GM12878 (cell line): ENCODE measurements around the gene RAB35. TPM values are rescaled to one million over a fixed set of nuclear protein-coding genes. Genes with fewer than 3 reads are reported as not detected.

Source experiments
- ATAC-seq: fragments of 200-7000 bp; cut with Tn5 transposase; 3 replicates; pipeline ENCODE4 v1.9.1; 2020; ENCODE audit warnings: mild to moderate bottlenecking, moderate library complexity
- BruUV-seq: library from RNA; stranded (reverse); fragments of 400-500 nt; replicated peaks from 2 replicates; lab custom pipeline; 2021; lab: Mats Ljungman, UMichigan
- CTCF ChIA-PET: fragments of 300-600 bp; sonication (Branson Sonifier 250); formaldehyde crosslinking; extraction: SDS; loops from one replicate; lab custom pipeline; 2021; ENCODE audit warnings: inconsistent platforms; lab: Yijun Ruan, JAX
- POLR2A ChIA-PET: fragments of 350-600 bp; formaldehyde crosslinking; extraction: SDS; loops from one replicate; lab custom pipeline; 2021; ENCODE audit warnings: inconsistent platforms; lab: Charles Lee
- RAD21 ChIA-PET: fragments of 300-600 bp; sonication (Branson Sonifier 250); formaldehyde crosslinking; loops from one replicate; lab custom pipeline; 2023; ENCODE audit warnings: antibody characterized with exemption; ENCODE audit not compliant: unreplicated experiment; lab: Charles Lee
- SMC1A ChIA-PET: fragments of 300-600 bp; sonication (Branson Sonifier 250); formaldehyde crosslinking; loops from one replicate; lab custom pipeline; 2023; ENCODE audit not compliant: unreplicated experiment, uncharacterized antibody; lab: Charles Lee
- DNase-seq: peaks from one replicate; pipeline ENCODE4 v3.0.0-alpha.2; 2011; ENCODE audit warnings: low read depth, low spot score
- FAIRE-seq: peaks from 3 replicates; lab custom pipeline; 2011; peaks lifted over from hg19 to GRCh38; lab: Jason Lieb, UNC
- H2AFZ ChIP-seq: 2 replicates; pipeline ENCODE4 v1.6.0; 2011; ENCODE audit warnings: low read depth, low read length, control low read depth; ENCODE audit not compliant: control insufficient read depth
- H3K27ac ChIP-seq: 2 replicates; pipeline ENCODE4 v1.5.1; 2011; ENCODE audit warnings: control low read depth; ENCODE audit not compliant: control insufficient read depth, insufficient read depth
- H3K27me3 ChIP-seq, 2 experiments: replicated peaks in 1 of 2; 2 replicates each; pipeline versions ENCODE4 v1.6.0 to v1.6.1; 2011; ENCODE audit warnings: low read length in 1 of 2; ENCODE audit not compliant: control insufficient read depth in 2 of 2, insufficient read depth in 2 of 2
- H3K36me3 ChIP-seq, 2 experiments: 2 replicates each; pipeline ENCODE4 v1.5.1; 2011; ENCODE audit warnings: low read length in 1 of 2; ENCODE audit not compliant: control insufficient read depth in 2 of 2, insufficient read depth in 2 of 2
- H3K4me1 ChIP-seq: 2 replicates; pipeline ENCODE4 v1.6.1; 2011; ENCODE audit warnings: mild to moderate bottlenecking, low read length, moderate library complexity, mixed read lengths; ENCODE audit not compliant: control insufficient read depth, insufficient read depth
- H3K4me2 ChIP-seq: 2 replicates; pipeline ENCODE4 v1.6.0; 2011; ENCODE audit warnings: control low read depth; ENCODE audit not compliant: control insufficient read depth, insufficient read depth
- H3K4me3 ChIP-seq: fragments of 200-600 bp; sonication (generic); 2 replicates; pipeline ENCODE4 v1.5.1; 2016
- H3K79me2 ChIP-seq: 2 replicates; pipeline ENCODE4 v1.6.0; 2011; ENCODE audit warnings: low read length; ENCODE audit not compliant: control insufficient read depth, insufficient read depth
- H3K9ac ChIP-seq: 2 replicates; pipeline ENCODE4 v1.8.0; 2011; ENCODE audit warnings: low read length, control low read depth, mixed read lengths; ENCODE audit not compliant: control insufficient read depth, insufficient read depth
- H3K9me3 ChIP-seq: replicated peaks from 3 replicates; pipeline ENCODE4 v1.5.1; 2011; ENCODE audit warnings: mild to moderate bottlenecking, low read length; ENCODE audit not compliant: control insufficient read depth, insufficient read depth
- H4K20me1 ChIP-seq: 2 replicates; pipeline ENCODE4 v1.6.0; 2011; ENCODE audit not compliant: control insufficient read depth, insufficient read depth
- BMI1 ChIP-seq: fragments of 450-650 bp; IDR thresholded peaks from 2 replicates; pipeline ENCODE4 v1.6.1; 2016; ENCODE audit warnings: mild to moderate bottlenecking, moderate library complexity, borderline replicate concordance
- CBFB ChIP-seq: IDR thresholded peaks from 2 replicates; pipeline ENCODE4 v1.6.1; 2016; ENCODE audit warnings: antibody characterized with exemption, low read depth
- DPF2 ChIP-seq: fragments of 450-650 bp; IDR thresholded peaks from 2 replicates; pipeline ENCODE4 v1.6.1; 2017; ENCODE audit warnings: mild to moderate bottlenecking
- ETV6 ChIP-seq, 2 experiments: fragments of 450-650 bp in 1 of 2; IDR thresholded peaks in 1 of 2; conservative IDR thresholded peaks in 1 of 2; 2 replicates each; pipeline ENCODE4 v1.6.1; 2014; ENCODE audit warnings: antibody characterized with exemption in 1 of 2, borderline replicate concordance in 1 of 2, low read depth in 1 of 2, mild to moderate bottlenecking in 1 of 2, moderate library complexity in 1 of 2
- MEF2A ChIP-seq: IDR thresholded peaks from 2 replicates; pipeline ENCODE4 v1.6.1; 2011; ENCODE audit warnings: low read depth, mild to moderate bottlenecking, low read length, moderate library complexity; ENCODE audit not compliant: insufficient read depth
- NR2C1 ChIP-seq: fragments of 450-650 bp; IDR thresholded peaks from 2 replicates; pipeline ENCODE4 v1.6.1; 2017; ENCODE audit warnings: antibody characterized with exemption, mild to moderate bottlenecking, moderate library complexity
- PAX5 ChIP-seq: IDR thresholded peaks from 2 replicates; pipeline ENCODE4 v1.6.1; 2011; ENCODE audit warnings: low read depth, low read length, borderline replicate concordance
- POLR2AphosphoS5 ChIP-seq: IDR thresholded peaks from 2 replicates; pipeline ENCODE4 v1.6.1; 2011; ENCODE audit warnings: mild to moderate bottlenecking, low read length, inconsistent platforms
- PRDM15 ChIP-seq: fragments of 450-650 bp; formaldehyde crosslinking; IDR thresholded peaks from 2 replicates; pipeline ENCODE4 v1.4.0; 2020; ENCODE audit warnings: mild to moderate bottlenecking, moderate library complexity
- RAD51 ChIP-seq: fragments of 450-650 bp; IDR thresholded peaks from 2 replicates; pipeline ENCODE4 v1.6.1; 2016; ENCODE audit warnings: moderate library complexity, mild to moderate bottlenecking, inconsistent platforms
- SKIL ChIP-seq: fragments of 450-650 bp; IDR thresholded peaks from 2 replicates; pipeline ENCODE4 v1.6.1; 2017; ENCODE audit warnings: mild to moderate bottlenecking, low read depth, inconsistent platforms; ENCODE audit not compliant: poor library complexity, severe bottlenecking
- ZNF592 ChIP-seq: fragments of 450-650 bp; IDR thresholded peaks from 2 replicates; pipeline ENCODE4 v1.6.1; 2017; ENCODE audit warnings: mild to moderate bottlenecking, moderate library complexity
- WGBS: methylation state at CpG from one replicate; pipeline ENCODE4 v1.1.6; 2016; ENCODE audit warnings: low lambda C conversion rate; ENCODE audit not compliant: insufficient replicate concordance, insufficient coverage; ENCODE audit errors: missing lambda C conversion rate; 5-methylcytosine and 5-hydroxymethylcytosine counted together
- in situ Hi-C: fragments of 300-500 bp; cut with MboI; formaldehyde crosslinking; loops from 9 replicates; pipeline ENCODE4 v1.14.3; 2018; ENCODE audit warnings: mixed read lengths
- intact Hi-C: fragments of 100-400 bp; cut with micrococcal nuclease; formaldehyde crosslinking; loops from one replicate; pipeline ENCODE4 v1.14.2; 2022; ENCODE audit not compliant: unreplicated experiment
- polyA plus RNA-seq, 11 experiments: library from polyadenylated mRNA; depleted of rRNA in 4 of 11; unstranded in 6 of 11; stranded (reverse) in 5 of 11; fragments of >200 nt; fragmentation: Nextera tagmentation in 4 of 11; fragmentation: Illumina TruSeq in 1 of 11; extraction: Ambion mirVana in 4 of 11; extraction: Trizol in 1 of 11; gene quantifications; 1 replicate in 1 of 11; 2 replicates in 10 of 11; pipeline versions ENCODE4 v1.2.1 to v1.2.3, GENCODE V29; 2011 to 2016; ENCODE audit warnings: inconsistent platforms in 2 of 11, missing spikeins in 2 of 11, low read depth in 1 of 11
- total RNA-seq, 4 experiments: library from RNA; depleted of rRNA in 3 of 4; stranded (reverse); fragments of >200 nt in 3 of 4; fragmentation: Illumina TruSeq in 1 of 4; extraction: Trizol in 1 of 4; gene quantifications; 2 replicates each; pipeline versions ENCODE4 v1.2.1 to v1.2.3, GENCODE V29; 2013 to 2021

RAB35 gene
- total and polyA plus RNA-seq, 10 of the 15 experiments (the other 5 are each of a cell fraction or from before 2014, with no cell fraction given): 0.76 to 99.2 (median 43.8) TPM

GRCh38 chr12:120132863-120133385, 16.4 kb upstream of the RAB35 start:
- in situ Hi-C loops: no loop called here
- Histone ChIP-seq H3K79me2 (no peaks in the 10 kb centered on the region; the same call in 1 of the 2 replicates), H2AFZ (no peak overlapping the region), H3K27me3 (no peaks in the 10 kb centered on the region), H3K9me3 (no peaks in the 10 kb centered on the region), H3K4me2 (peak overlapping the region; percentile 98), H3K4me3 (peak overlapping the region; percentile 42; the same call in 1 of the 2 replicates), H3K27ac (peak overlapping the region; percentile 84), H3K4me1 (peaks cover 31% of the 10 kb centered on the region), H3K9ac (peak overlapping the region; percentile 49), H4K20me1 (no peaks in the 10 kb centered on the region), H3K36me3 (peaks cover 54 to 60% of the 10 kb centered on the region in 2 experiments)
- DNase-seq: peak; percentile 92
- ChIA-PET POLR2A (interaction anchor here (0.6 to 8.1 kb wide), 9 partner anchors 8 to 69 kb away, joined by 3 to 141 read pairs (median 7); partner anchors contain the start of genes RAB35 and RPLP0), RAD21 (interaction anchor here (1.2 to 4.2 kb wide), 6 partner anchors 14 to 68 kb away, joined by 3 to 118 read pairs (median 6); partner anchors contain the start of genes RAB35 and RPLP0), SMC1A (interaction anchor here (0.6 to 4.9 kb wide), 11 partner anchors 14 to 142 kb away, joined by 3 to 142 read pairs (median 4); partner anchors contain the start of genes RAB35 and RPLP0), CTCF (interaction anchor here (0.8 to 4.9 kb wide), 5 partner anchors 12 to 69 kb away, joined by 3 to 57 read pairs (median 18); partner anchors contain the start of genes RAB35 and RPLP0)
- FAIRE-seq: peak; percentile 99
- ATAC-seq: peak; percentile 95
- no TSS peak for BruUV-seq
- WGBS: 0% methylated on average over 6 of the region's 6 CpGs
- intact Hi-C loops: loop anchor here (2.0 kb wide), 1 partner anchor 14 kb away; no protein-coding TSS in a partner anchor
- TF ChIP-seq ETV6 (conservative IDR thresholded peaks at IDR 0.05 in 1 of 2, IDR thresholded peaks at IDR 0.05 in 1 of 2; ENCODE audit: borderline replicate concordance in 1 of 2, low read depth in 1 of 2) (0 out of 4 replicates have a peak, but pooled peaks of 1 of the 2 experiments have one; percentile 32), PRDM15 (no peak), NR2C1 (no peak), ZNF592 (0 out of 2 replicates have a peak, but pooled peaks have one; percentile 45), CBFB (peak; percentile 64; the same call in 1 of the 2 replicates), PAX5 (peak; percentile 70; the same call in 1 of the 2 replicates), SKIL (peak; percentile 91), MEF2A (peak; percentile 89), RAD51 (peak; percentile 75), DPF2 (peak; percentile 90), BMI1 (0 out of 2 replicates have a peak, but pooled peaks have one; percentile 33), POLR2AphosphoS5 (peak; percentile 80)
